RKO (cell line): ENCODE measurements around the gene PHPT1.
A peak's percentile ranks its signal among the peaks of the same experiment; 100 is the strongest.
"Not testable (repeated sequence)": the region's sequence is repeated elsewhere in the genome, so short reads cannot be mapped to it uniquely, and the experiment has no call there.

Experiments
- DNase-seq: peaks from one replicate; pipeline ENCODE4 v3.0.0-alpha.2; 2016; ENCODE audit warnings: low spot score

Gene PHPT1

DNA sequence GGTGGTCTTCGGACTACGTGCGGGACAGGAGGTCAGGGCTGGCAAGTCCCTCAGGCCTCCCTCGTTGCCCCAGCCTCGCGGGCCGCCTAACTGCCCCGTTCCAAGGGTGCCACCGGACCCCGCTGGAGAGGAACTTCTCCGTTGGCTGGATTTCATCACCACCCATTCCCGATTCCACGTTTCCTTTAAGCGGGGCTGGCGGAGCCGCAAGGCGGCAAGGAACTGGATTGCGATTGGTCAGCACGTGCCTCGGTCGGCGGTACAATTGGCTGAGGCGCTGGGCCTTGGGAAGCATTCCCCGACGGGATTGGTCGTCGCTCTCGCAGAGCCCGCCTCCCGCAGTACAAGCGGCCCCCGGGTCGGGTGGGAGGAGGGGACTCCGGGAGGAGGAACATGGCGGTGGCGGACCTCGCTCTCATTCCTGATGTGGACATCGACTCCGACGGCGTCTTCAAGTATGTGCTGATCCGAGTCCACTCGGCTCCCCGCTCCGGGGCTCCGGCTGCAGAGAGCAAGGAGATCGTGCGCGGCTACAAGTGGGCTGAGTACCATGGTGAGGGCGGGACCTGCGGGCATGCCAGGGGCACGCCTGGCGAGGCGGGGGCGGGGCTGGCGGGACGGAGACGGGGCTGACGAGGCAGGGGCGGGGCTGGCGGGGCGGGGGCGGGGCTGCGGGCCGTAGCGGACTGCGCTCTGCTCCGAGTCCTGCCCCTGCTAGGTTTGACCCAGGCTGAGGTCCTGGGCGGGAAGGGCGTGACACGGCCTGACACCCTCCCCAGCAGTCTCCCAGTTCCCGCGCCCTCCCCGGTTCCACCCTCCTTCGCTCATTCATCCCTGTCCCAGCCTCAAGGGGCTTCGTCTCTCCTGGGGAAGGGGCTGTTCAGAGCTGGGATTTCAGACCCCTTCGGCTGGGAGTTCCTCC lies at the start of gene PHPT1:
TSS of gene PHPT1 (plus strand) at position 372 of the 922 bp plus-strand sequence. CDS start at position 394, 22 bp downstream.
- peak; percentile 100 for DNase-seq

DNA sequence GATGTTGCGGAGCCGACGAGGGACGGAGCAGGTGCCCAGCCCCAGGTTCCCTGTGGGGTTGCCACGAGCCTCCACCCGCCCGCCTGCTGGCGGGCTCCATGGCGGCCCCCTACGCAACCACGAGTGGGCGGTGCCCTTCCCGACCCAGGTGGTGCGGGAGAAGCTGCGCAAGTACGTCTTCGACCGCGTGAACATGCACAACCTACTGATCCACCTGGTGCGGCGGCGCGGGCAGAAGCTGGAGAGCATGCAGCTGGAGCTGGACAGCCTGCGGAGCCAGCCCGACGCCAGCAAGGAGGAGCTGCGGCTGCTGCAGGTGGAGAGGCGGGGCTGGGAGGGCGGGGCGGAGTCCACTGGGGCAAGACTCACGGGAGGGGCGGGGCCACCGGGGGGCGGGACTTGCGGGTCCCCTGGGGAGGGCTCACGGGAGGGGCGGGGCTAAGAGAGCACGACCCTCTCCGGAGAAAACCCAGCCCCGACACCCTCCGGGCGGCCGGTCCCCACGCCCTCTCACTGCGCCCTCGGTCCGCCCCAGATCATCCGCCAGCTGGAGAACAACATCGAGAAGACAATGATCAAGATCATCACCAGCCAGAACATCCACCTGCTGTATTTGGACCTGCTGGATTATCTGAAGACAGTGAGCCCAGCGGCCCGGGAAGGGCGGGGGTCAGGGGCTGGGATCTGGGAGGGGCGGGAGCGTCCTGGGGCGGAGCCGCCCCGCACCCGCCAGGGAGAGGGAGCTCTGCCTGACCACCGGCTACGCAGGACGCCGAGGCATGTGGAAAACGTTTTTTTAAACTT lies 49.2 kb upstream of the PHPT1 start:
- peak; percentile 71 for DNase-seq

DNA sequence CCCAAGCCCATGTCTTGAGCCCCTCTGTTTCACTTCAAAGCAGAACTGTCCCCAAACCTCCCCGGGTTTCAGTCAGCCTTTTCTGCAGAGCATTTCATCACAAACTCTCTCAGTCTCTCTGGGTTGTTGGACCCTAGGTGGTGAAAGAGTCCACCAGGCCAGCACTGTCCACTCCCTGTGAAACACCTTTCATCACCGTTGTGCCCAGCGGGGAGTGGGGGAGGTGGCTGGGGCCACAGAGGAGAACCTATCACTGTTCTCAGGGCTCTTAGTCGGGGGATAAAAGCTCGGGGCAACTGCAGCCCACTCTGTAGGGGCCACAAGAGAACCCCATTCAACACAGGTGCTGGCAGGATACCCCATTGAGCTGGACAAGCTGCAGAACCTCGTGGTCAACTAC lies 46.9 kb upstream of the PHPT1 start:
- no peak for DNase-seq

DNA sequence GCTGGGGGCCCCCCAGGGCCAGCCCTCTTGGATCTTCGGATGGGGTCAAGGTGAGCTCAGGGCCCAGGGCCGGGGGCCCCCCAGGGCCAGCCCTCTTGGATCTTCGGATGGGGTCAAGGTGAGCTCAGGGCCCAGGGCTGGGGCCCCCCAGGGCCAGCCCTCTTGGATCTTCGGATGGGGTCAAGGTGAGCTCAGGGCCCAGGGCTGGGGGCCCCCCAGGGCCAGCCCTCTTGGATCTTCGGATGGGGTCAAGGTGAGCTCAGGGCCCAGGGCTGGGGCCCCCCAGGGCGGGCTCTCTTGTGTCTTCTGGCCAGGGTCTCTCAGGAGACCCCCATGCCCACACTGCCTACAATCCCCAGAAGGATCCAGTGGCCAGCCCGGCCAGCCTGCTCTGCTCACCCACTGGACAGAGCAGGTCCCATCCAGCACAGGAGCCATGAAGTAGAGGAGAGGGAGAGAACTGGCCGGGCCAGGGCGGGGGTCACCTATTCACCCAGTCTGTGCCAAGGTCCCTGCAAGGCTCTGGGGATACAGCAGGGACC lies 46.1 kb upstream of the PHPT1 start:
- DNase-seq, result not testable (repeated sequence)

DNA sequence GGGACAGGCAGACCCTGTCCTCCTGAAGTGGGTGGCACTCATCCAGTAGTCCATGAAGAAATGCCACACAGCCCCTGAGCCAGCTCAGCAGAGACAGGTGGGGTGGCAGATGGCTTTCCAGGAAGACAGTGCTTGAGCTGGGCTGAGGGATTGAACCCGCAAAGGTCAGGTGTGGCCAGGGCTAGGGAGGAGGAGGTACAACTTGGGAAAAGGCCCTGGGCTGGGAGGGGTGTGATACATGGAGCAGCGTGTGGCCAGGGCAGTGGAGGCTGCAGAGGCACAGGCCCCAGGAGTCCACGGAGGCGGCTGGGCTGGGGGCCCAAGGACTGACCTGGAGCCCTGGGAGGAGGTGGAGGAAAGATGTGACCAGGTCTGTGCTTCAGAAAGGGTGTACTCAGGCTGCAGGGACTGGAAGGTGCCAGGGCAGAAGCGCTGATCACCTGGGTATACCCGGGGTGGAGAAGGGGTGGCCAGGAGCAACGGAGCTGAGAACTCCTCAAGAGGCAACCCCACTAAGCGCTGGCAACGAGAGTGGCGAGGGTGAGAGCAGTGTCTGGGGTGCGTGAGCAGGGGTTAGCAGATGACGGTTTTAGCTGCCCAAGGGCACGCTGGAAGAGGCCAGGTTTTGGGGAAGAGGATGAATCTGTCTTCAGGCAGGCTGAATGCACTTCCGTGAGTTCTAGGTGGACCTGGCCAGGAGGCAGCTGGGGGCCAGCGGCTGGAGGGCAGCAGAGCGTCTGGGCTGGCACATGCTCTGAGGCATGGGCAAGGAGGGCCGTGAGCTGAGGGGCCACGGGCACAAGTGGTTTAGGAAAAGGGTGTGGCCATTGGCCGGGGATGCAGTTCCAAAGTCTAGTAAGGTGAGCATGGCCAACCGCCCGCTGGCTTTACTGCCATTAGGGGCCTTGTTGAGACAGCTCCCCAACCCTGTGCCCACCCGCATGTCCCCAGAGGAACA lies 45.4 kb upstream of the PHPT1 start:
- DNase-seq, result no peak

DNA sequence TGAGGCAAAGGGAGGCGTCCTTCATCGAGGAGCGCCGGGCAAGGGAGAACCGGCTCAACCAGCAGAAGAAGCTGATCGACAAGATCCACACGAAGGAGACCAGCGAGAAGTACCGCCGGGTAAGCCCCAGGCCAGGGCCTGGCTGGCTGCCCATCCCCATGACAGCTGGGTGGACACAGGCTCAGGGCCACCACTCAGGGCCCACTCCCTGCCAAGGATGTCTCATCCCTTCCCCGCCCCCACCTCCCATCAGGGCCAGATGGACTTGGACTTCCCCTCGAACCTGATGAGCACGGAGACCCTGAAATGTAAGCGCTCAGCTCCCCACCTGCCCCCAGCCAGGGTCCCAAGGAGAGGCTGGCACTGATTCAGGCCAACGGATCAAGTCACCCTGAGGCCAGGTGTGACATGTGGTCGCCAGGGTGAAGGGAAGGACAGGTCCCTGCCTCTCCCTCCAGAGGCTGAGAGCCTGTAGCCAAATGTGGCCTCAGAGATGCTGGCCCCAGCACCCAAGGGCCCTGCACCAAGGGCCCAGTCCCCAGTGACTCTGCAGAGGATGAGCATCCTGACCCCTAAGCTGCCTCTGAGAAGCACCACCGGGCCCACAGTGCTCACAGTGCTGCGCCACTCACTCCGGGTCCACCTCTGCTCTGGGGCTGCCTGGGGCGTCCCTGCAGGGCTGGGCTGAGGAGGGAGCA lies 44.6 kb upstream of the PHPT1 start:
- no peak for DNase-seq

DNA sequence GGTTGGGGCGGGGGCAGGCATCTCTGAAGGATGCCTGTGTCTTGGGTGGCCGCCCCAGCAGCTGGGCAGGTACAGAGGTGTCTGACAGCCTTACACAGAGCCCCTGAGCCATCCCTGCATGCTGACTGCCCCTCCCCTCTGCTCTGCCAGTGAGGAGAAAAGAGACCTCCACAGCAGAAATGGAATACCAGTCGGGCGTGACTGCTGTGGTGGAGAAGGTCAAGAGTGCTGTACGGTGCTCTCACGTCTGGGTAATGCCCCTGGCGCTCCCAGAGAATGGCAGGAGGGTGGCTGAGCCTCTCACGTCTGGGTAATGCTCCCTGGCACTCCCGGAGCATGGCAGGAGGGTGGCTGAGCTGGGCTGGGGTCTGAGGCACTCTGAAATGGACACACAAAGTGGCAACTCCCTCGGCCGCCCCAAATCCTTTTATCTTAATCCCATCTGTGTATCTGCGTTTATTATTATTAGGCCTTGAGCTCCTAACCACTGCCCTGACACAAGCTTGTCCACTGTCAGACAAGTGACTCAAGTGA lies 43.9 kb upstream of the PHPT1 start:
- DNase-seq, result no peak

DNA sequence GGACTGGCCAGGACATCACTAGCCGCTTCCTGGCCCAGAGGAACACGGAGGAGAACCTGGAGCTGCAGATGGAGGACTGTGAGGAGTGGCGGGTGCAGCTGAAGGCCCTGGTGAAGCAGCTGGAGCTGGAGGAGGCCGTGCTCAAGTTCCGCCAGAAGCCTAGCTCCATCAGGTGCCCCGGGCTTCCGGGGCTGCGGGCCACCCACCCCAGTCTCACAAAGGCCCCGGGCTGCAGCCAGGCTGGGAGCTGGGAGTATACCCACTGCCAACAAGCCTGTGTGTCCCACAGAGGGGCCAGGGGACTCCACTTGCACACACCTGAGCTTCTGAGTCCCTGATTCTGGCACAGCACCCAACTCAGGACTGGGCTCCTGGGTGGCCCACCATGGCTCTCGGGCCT lies 43.1 kb upstream of the PHPT1 start:
- DNase-seq, result no peak

DNA sequence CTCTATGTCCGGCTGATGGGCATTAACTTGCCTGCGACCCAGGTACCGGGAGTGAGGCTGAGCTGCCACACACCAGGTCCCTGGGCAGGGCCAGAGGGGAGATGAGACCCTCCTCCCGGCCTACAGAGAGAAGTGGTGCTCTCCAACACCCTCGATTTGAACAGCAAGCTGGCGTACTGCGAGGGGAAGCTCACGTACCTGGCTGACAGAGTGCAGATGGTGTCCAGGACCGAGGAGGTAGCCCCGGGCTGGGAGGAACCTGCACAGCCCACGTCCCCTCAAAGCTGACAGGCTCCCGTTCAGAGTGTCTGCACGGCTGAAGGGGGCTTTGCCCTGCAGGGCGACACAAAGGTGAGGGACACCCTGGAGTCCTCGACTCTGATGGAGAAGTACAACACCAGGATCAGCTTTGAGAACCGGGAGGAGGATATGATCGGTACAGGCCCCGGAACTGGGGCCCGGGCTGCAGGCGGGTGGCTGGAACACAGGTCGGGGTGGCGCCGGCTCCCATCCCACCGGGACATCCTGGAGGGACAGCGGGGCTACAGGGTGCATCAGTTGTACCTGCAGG lies 42.5 kb upstream of the PHPT1 start:
- peak; percentile 41 for DNase-seq

DNA sequence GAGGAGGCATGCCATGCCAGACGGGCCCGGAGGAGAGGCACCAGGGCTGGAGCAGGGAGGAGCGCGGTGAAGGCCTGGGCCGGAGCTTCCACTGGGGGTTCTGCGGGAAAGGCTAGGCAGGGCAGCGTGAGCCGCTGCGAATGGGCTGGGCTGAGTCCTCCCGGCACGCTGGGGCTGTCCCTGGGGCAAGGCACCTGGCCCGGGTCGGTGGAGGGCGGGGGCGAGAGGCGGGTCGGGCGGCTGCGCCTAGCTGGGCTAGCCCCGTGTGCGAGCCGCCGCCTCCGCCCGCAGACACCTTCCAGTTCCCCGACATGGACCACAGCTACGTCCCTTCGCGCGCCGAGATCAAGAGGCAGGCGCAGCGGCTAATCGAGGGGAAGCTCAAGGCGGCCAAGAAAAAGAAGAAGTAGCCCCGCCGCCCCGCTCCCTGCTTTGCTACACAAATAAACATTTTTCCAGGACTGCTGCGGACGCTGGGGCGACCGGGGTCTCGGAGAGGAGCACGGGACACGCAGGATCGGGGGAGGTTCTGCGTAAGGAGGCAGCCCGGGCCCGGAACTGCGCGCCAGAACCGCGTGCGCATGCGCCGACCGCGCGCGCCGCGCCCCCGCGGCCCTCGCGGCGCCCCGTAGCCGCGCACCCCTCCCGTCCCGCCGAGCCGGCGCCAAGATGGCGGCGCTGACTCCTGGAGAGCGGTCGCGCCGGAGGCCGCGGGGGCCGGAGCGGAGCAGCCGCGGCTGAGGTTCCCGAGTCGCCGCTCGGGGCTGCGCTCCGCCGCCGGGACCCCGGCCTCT lies 41.7 kb upstream of the PHPT1 start, which contains the start of gene RABL6:
TSS of gene RABL6 (plus strand) at position 668 of the 794 bp plus-strand sequence. CDS start 249 bp downstream, outside the sequence.
- DNase-seq, result peak; percentile 87

DNA sequence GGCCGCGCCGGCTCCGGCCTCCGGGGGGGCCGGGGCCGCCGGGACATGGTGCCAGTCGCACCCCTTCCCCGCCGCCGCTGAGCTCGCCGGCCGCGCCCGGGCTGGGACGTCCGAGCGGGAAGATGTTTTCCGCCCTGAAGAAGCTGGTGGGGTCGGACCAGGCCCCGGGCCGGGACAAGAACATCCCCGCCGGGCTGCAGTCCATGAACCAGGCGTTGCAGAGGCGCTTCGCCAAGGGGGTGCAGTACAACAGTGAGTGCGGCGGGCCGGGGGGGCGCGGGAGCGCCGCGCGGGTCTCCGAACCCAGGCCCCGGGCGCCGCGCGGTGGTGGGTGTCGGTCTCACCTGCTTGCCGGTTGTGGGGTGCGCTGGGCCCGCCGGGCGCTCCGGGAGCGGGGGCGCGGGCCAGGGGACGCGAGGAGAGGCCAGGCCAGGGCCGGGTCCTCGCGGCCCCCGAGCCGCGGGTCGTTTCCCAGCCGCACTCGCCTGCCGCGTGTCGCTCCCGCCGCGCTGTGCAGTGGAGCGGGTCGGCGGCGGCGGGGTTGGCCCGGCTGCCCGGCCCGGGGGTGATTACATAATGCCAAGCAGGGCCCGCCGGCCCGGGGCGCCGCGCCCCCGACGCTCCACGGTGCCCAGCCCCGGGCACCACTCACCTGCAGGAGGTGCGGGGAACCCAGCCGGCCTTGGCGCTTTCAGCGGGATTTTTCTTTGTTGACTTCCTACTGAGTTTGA lies 41.0 kb upstream of the PHPT1 start:
- peak; percentile 52 for DNase-seq

DNA sequence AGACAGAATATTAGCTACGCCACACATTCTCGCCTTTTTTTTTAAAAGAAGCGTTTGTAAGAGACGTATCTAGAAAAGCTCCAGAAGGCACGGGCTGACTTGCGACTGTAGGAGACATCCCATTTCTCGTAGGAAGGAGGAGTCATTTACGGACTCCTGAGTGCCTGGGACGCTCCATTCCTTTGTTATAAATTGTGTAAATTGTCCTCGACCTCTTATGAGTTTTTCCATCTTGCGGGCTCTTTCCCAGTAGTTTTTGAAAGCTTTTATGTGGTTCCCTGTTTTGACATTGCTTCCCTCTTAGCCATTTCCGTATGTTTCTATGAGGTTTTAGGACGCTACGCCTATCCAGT lies 40.4 kb upstream of the PHPT1 start:
- peak; percentile 84 for DNase-seq

DNA sequence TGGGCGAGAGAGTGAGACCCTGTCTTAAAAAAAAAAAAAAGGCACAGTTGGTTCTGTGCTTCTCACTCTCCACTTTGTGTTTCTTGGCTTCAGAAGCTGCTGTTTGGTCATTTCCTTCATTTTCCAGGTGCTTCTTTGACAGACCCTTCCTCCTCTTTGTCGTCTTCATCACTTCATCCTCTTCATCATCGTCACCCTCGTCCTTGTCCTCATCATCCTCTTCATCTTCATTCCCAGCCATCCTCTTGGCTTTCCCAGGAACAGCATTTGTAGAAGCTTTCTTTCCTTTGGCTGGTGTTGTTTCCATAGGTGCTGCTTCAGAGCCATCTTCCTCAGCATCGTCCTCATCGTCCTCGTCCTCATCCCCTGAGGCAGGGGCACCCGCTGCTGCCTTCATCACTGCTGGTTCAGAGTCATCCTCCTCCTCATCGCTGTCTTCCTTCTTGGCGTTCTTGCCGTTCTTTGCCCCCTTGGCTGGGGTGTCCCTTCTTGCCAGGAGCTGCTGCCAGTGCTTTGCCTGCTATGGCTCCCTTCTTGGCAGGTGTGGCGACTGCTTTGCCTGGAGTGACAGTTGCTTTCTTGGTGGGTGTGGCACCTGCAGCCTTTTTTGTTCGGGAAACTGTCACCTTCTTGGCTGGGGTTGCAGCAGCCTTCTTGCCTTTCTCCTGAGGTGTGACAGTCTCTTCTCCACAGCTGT lies 34.3 kb upstream of the PHPT1 start:
- no peak for DNase-seq

DNA sequence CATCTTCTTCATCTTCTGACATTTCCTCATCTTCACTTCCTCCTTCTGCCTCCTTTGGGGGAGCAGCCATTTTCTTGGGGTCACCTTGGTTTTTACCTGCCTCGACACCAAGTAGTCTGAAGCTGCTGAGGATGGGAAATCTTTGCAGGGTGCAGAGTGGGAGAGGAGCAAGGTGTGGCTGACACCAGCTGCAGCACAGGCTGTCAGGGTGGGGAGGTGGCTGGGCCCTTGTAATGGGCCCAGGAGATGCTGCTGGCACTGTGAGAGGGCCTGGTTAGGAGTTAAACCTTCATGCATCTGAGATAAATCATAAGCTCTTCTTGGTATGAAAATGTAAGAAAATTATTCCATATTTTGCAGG lies 33.8 kb upstream of the PHPT1 start:
- no peak for DNase-seq

DNA sequence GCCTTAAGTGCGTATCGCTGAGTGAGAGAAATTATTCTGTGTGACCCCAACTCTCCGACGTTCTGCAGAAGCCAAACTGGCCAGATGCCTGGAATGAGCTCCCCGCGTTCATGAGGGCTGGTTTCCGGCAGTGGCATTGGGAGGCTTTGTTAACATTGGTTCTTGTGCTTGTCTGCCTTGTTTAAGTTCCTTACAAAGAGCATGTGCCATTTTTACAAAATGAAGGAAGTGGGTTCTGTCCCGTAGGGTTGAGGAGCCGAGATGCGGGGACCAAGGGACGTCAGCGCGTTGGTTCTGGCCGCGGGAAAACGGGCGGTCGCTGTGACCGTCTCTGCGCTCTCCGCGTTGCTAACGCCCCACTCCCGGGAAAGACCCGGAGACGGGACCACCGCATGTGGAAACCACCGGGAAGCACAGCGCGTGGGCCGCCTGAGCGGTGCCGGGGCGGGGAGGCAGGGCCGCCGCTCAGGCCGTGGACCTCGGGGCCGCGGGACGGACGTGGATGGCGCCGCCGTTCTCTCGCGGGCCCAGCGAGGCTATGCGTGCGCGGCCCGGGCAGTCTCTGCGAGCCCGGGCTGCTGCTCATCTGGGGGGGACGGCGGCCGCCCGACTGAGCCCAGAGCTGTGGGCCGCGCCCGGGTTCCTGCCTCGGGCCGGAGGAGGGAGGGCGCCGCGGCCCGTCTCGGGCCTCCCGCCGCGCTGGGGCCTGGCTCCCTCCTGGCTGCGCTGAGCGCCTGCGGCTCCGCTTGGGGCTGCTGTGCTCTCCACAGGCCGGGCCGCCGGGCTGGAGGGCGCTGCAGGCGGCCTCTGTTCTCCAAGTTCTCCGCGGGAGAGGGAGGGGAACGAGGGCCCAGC lies 28.0 kb upstream of the PHPT1 start:
- no peak for DNase-seq

DNA sequence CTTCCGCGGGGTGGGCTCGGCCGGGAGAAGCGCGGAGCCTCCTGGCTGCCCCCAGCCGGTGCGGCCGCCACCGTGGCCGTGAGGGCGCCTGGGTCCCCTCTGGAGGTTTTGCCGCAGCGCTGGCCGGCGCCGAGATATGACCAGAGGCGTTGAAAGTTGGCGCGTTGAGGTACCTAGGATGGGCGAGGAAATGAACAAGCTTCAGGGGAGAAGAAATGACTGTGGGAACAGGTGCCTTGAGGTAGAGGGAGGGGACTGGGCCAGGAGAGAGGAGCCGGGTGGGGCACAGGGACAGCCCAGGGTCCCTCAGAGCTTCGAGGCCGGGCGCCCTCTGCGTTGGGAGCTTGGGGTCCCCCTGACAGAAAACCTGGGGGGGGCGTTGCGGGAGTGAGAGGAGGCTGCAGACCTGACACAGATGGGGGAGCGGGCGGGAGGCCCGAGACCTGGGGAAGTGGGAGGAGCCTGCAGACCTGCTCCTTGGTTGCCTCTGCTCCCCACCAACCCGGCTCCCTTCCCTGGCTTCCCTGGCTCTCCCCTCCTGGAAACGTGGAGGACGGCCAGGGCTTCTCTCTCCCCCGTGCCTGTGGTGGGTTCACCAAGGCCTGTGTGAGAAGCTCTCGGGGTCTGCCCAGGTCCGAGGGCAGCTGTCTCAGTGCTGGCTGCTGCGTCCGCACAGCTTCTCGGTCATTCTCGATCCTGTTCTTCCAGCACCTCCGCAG lies 27.2 kb upstream of the PHPT1 start:
- no peak for DNase-seq
